GM18951 (cell line): ENCODE measurements around the gene MICA.
"Not testable (repeated sequence)": the region's sequence is repeated elsewhere in the genome, so short reads cannot be mapped to it uniquely, and the experiment has no call there.

ENCODE experiments used
- POLR2A ChIP-seq: IDR thresholded peaks from 4 replicates; pipeline ENCODE4 v1.6.1; 2011; ENCODE audit warnings: mild to moderate bottlenecking; ENCODE audit not compliant: insufficient read length, insufficient read depth; ENCODE audit errors: extremely low read depth
- in situ Hi-C: fragments of 300-500 bp; cut with MboI; formaldehyde crosslinking; loops from one replicate; pipeline ENCODE4 v1.12.0; 2022; ENCODE audit warnings: low sequenced_read_pairs, mixed read lengths, inconsistent platforms; ENCODE audit not compliant: unreplicated experiment

The MICA gene

GRCh38 chr6:31407699-31408098 is 4.3 kb downstream of the MICA start:
- in situ Hi-C loops: no loop called here
- TF ChIP-seq POLR2A: no peak

- no peak for TF ChIP-seq POLR2A
- in situ Hi-C loops: no loop called here
Observed at GRCh38 chr6:31412506-31412905, 9.1 kb downstream of the MICA start.

GRCh38 chr6:31414148-31414770 is 10.9 kb downstream of the MICA start:
- in situ Hi-C loops: not testable (repeated sequence)

- TF ChIP-seq POLR2A: no peak
- in situ Hi-C loops: no loop called here
Observed at GRCh38 chr6:31414771-31415265, 11.4 kb downstream of the MICA start.

GRCh38 chr6:31416394-31417014 is 13.1 kb downstream of the MICA start:
- in situ Hi-C loops: no loop called here
- TF ChIP-seq POLR2A: no peak

GRCh38 chr6:31418251-31418650 is 14.9 kb downstream of the MICA start:
- in situ Hi-C loops: no loop called here
- TF ChIP-seq POLR2A: no peak

GRCh38 chr6:31419842-31420241 is 16.4 kb downstream of the MICA start:
- TF ChIP-seq POLR2A: no peak
- in situ Hi-C loops: no loop called here

- no peak for TF ChIP-seq POLR2A
- in situ Hi-C loops: no loop called here
Observed at GRCh38 chr6:31420546-31420945, 17.2 kb downstream of the MICA start.

GRCh38 chr6:31422587-31422986 is 19.2 kb downstream of the MICA start:
- TF ChIP-seq POLR2A: no peak
- in situ Hi-C loops: no loop called here

- no peak for TF ChIP-seq POLR2A
- in situ Hi-C loops: no loop called here
Observed at GRCh38 chr6:31423550-31423949, 20.2 kb downstream of the MICA start.

- in situ Hi-C loops: no loop called here
- TF ChIP-seq POLR2A: no peak
Observed at GRCh38 chr6:31426395-31427354, 23.3 kb downstream of the MICA start.

GRCh38 chr6:31430449-31430848 is 27.1 kb downstream of the MICA start:
- in situ Hi-C loops: no loop called here
- TF ChIP-seq POLR2A: no peak

- in situ Hi-C loops: not testable (repeated sequence)
Observed at GRCh38 chr6:31435051-31435450, 31.7 kb downstream of the MICA start.
